GM12874 (cell line): Measurements from ENCODE around the gene EWSR1.
A peak's percentile ranks its signal among the peaks of the same experiment; 100 is the strongest.

ENCODE experiments used
- CTCF ChIP-seq: IDR thresholded peaks from 2 replicates; pipeline ENCODE4 v1.5.1; 2011; ENCODE audit warnings: low read depth, mild to moderate bottlenecking, control low read depth, low read length, moderate library complexity; ENCODE audit not compliant: insufficient read depth

The EWSR1 gene

GRCh38 chr22:29317827-29318454, 49.9 kb downstream of the EWSR1 start:
- TF ChIP-seq CTCF, result no peak

GRCh38 chr22:29319072-29319471, 51.0 kb downstream of the EWSR1 start:
- no peak for TF ChIP-seq CTCF

- 0 out of 2 replicates have a peak, but pooled peaks have one; percentile 2 for TF ChIP-seq CTCF
These were observed 52.5 kb downstream of the EWSR1 start for GRCh38 chr22:29320546-29320945.

- no peak for TF ChIP-seq CTCF
These were observed 55.6 kb downstream of the EWSR1 start for GRCh38 chr22:29323641-29324040.

GRCh38 chr22:29325356-29325755, 57.3 kb downstream of the EWSR1 start:
- no peak for TF ChIP-seq CTCF

GRCh38 chr22:29325785-29326315, 57.8 kb downstream of the EWSR1 start:
- TF ChIP-seq CTCF, result no peak

GRCh38 chr22:29326481-29326880, 58.4 kb downstream of the EWSR1 start:
- TF ChIP-seq CTCF, result no peak
